ENCODE measurements around the gene RBSN. TPM values are rescaled to one million over a fixed set of nuclear protein-coding genes. Genes with fewer than 3 reads are reported as not detected.

Gene RBSN
- total RNA-seq, 1 donor from 2014 or later = 19.2 TPM

GRCh38 chr3:15086699-15087098, 12.2 kb downstream of the RBSN start:
- no peak overlapping the region for H3K27ac ChIP-seq
- H3K27me3 ChIP-seq = no peaks in the 10 kb centered on the region
- TF ChIP-seq CTCF (IDR thresholded peaks at IDR 0.05) (no peak), POLR2A (IDR thresholded peaks at IDR 0.05) (no peak), POLR2AphosphoS5 (IDR thresholded peaks at IDR 0.05; ENCODE audit: insufficient read depth in 1 of 2, low read depth in 1 of 2) (no peak)
- intact Hi-C loops (cut with DNase I) = no loop called here
- H3K36me3 ChIP-seq = peaks cover 0 to 76% of the 10 kb centered on the region in 2 donors
- H3K9me3 ChIP-seq = no peaks in the 10 kb centered on the region
- H3K4me1 ChIP-seq = no peaks in the 10 kb centered on the region
- no peak for DNase-seq (ENCODE audit: extremely low spot score in 2 of 2)
- H3K4me3 ChIP-seq = no peak overlapping the region

GRCh38 chr3:15086263-15086662, 12.7 kb downstream of the RBSN start:
- no peaks in the 10 kb centered on the region for H3K4me1 ChIP-seq
- no peak for DNase-seq (ENCODE audit: extremely low spot score in 2 of 2)
- H3K27me3 ChIP-seq = no peaks in the 10 kb centered on the region
- TF ChIP-seq POLR2A (IDR thresholded peaks at IDR 0.05) (no peak), CTCF (IDR thresholded peaks at IDR 0.05) (no peak), POLR2AphosphoS5 (IDR thresholded peaks at IDR 0.05; ENCODE audit: insufficient read depth in 1 of 2, low read depth in 1 of 2) (no peak)
- no peak overlapping the region for H3K27ac ChIP-seq
- intact Hi-C loops (cut with DNase I) = no loop called here
- H3K9me3 ChIP-seq = no peaks in the 10 kb centered on the region
- H3K36me3 ChIP-seq = peaks cover 0 to 81% of the 10 kb centered on the region in 2 donors
- no peak overlapping the region for H3K4me3 ChIP-seq

- intact Hi-C loops (cut with DNase I) = no loop called here
- Histone ChIP-seq H3K4me3 (no peak overlapping the region), H3K27ac (no peak overlapping the region), H3K9me3 (no peaks in the 10 kb centered on the region), H3K36me3 (peaks cover 0 to 88% of the 10 kb centered on the region in 2 donors), H3K27me3 (no peaks in the 10 kb centered on the region), H3K4me1 (no peaks in the 10 kb centered on the region)
- no peak for DNase-seq (ENCODE audit: extremely low spot score in 2 of 2)
- TF ChIP-seq POLR2A (IDR thresholded peaks at IDR 0.05) = no peak
- TF ChIP-seq POLR2AphosphoS5 (IDR thresholded peaks at IDR 0.05; ENCODE audit: insufficient read depth in 1 of 2, low read depth in 1 of 2) = no peak
- no peak for TF ChIP-seq CTCF (IDR thresholded peaks at IDR 0.05)
Measured at GRCh38 chr3:15083252-15083651, 15.7 kb downstream of the RBSN start.

GRCh38 chr3:15081960-15082664, 16.8 kb downstream of the RBSN start:
- intact Hi-C loops (cut with DNase I) = no loop called here
- peaks cover 0 to 90% of the 10 kb centered on the region in 2 donors for H3K36me3 ChIP-seq
- TF ChIP-seq POLR2A (IDR thresholded peaks at IDR 0.05) = no peak
- no peak for TF ChIP-seq CTCF (IDR thresholded peaks at IDR 0.05)
- no peak for TF ChIP-seq POLR2AphosphoS5 (IDR thresholded peaks at IDR 0.05; ENCODE audit: insufficient read depth in 1 of 2, low read depth in 1 of 2)
- H3K4me3 ChIP-seq = no peak overlapping the region
- no peaks in the 10 kb centered on the region for H3K27me3 ChIP-seq
- no peak overlapping the region for H3K27ac ChIP-seq
- no peaks in the 10 kb centered on the region for H3K4me1 ChIP-seq
- no peaks in the 10 kb centered on the region for H3K9me3 ChIP-seq
- no peak for DNase-seq (ENCODE audit: extremely low spot score in 2 of 2)

- no peaks in the 10 kb centered on the region for H3K4me1 ChIP-seq
- no peaks in the 10 kb centered on the region for H3K9me3 ChIP-seq
- TF ChIP-seq POLR2A (IDR thresholded peaks at IDR 0.05) (no peak), CTCF (IDR thresholded peaks at IDR 0.05) (no peak), POLR2AphosphoS5 (IDR thresholded peaks at IDR 0.05; ENCODE audit: insufficient read depth in 1 of 2, low read depth in 1 of 2) (no peak)
- no peaks in the 10 kb centered on the region for H3K27me3 ChIP-seq
- H3K27ac ChIP-seq = no peak overlapping the region
- H3K4me3 ChIP-seq = no peak overlapping the region
- peaks cover 0 to 93% of the 10 kb centered on the region in 2 donors for H3K36me3 ChIP-seq
- no peak for DNase-seq (ENCODE audit: extremely low spot score in 2 of 2)
- intact Hi-C loops (cut with DNase I) = no loop called here
Measured at GRCh38 chr3:15079091-15079490, 19.9 kb downstream of the RBSN start.

All from vagina (tissue), 2 donors.